Measurements from ENCODE around the gene ZFAND3.

DNA sequence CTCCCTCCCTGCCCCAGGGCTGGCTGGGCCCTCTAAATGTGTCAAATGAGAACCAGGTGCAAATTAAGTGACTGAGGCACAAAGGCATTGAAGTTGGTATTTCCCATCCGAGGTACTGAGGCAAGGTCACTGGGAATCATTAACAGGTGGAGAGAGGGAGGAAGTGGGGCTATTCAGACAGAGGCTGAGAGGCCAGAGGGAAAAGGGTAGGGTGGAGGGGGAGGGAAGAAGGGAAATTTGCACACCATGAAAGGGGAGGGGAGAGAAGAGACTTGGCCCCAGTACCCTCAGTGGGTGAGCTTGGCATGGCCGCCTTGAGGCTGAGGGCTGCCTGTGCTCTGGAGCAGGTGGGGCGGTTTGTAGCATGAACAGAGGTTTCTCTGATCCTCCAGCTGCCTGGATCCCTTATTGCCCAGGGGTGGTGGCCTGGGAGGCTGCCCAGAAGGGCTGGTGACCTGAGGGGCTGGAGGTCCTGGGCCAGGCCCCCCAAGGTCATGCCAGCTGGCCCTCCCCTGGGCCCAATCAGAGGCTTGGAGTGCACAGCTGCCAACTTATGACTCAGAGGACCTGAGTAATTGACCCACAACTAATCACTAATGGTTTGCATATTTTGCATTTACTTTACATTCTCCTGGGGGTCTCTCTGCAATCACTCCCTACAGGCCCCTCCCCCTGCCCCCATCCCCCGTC is 40.3 kb upstream of the ZFAND3 start:
- TF ChIP-seq, protein P1, sequence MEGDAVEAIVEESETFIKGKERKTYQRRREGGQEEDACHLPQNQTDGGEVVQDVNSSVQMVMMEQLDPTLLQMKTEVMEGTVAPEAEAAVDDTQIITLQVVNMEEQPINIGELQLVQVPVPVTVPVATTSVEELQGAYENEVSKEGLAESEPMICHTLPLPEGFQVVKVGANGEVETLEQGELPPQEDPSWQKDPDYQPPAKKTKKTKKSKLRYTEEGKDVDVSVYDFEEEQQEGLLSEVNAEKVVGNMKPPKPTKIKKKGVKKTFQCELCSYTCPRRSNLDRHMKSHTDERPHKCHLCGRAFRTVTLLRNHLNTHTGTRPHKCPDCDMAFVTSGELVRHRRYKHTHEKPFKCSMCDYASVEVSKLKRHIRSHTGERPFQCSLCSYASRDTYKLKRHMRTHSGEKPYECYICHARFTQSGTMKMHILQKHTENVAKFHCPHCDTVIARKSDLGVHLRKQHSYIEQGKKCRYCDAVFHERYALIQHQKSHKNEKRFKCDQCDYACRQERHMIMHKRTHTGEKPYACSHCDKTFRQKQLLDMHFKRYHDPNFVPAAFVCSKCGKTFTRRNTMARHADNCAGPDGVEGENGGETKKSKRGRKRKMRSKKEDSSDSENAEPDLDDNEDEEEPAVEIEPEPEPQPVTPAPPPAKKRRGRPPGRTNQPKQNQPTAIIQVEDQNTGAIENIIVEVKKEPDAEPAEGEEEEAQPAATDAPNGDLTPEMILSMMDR (IDR thresholded peaks at IDR 0.05), result no peak
- no peak for TF ChIP-seq POLR2AphosphoS5 (IDR thresholded peaks at IDR 0.05)
